ENCODE data around the gene PPP2R2C.

PPP2R2C gene

DNA sequence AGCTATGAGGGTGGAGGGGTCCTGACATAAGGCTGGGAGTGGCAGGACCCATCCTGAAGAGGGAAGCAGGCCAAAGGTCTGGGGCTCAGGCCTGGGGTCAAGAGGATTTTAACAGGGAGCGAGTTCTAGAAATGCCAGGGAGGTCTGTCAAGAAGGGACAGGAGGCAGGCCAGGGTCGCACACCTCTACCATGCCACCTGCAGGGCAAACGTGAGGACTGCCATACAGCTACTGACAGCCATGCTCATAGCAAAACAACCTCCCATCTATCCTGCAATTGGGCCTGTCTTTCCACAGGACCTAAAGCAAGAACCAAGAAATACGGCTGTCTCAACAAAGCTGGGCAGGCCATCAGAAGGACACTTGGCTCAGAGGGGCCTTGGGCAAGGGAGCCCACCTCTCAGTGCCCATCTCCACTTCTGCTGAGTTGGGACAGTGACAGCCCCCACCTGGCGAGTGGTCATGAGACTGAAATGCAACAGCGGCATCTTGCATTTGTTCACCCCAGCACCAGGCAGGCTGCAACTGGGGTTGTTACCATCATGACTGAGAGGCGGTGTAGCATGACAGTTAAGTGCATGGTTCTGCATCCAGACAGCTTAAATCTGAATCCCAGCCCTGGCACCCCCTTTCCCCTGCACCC lies 110.0 kb downstream of the PPP2R2C start:
- no peak for DNase-seq (ENCODE audit: low read depth)

GRCh38 chr4:6361076-6361784 lies 111.2 kb downstream of the PPP2R2C start:
- DNase-seq (ENCODE audit: low read depth) = no peak

DNA sequence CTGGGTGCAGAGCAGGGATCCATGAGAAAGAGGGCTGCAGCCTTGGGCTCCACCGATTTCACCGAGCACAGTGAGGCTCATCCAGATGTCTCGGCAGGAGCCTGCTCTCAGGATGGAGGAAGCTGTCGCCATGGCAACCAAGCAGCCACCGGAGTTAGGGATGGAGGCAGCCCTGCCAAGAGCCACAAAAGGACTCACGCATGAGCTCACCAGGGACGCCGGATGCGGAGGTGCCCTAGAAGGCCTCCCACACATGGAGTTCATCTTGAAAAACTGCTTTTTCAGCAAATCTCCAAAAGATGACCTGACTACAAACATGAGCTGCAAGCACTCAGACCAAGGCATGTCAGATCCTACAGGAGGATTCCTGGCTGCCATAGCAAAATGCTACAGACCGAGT lies 112.0 kb downstream of the PPP2R2C start:
- DNase-seq (ENCODE audit: low read depth) = no peak

- no peak for DNase-seq (ENCODE audit: low read depth)
Measured at GRCh38 chr4:6359536-6360308, 112.7 kb downstream of the PPP2R2C start.

- DNase-seq (ENCODE audit: low read depth) = no peak
Measured at GRCh38 chr4:6357476-6357875, 114.9 kb downstream of the PPP2R2C start.

DNA sequence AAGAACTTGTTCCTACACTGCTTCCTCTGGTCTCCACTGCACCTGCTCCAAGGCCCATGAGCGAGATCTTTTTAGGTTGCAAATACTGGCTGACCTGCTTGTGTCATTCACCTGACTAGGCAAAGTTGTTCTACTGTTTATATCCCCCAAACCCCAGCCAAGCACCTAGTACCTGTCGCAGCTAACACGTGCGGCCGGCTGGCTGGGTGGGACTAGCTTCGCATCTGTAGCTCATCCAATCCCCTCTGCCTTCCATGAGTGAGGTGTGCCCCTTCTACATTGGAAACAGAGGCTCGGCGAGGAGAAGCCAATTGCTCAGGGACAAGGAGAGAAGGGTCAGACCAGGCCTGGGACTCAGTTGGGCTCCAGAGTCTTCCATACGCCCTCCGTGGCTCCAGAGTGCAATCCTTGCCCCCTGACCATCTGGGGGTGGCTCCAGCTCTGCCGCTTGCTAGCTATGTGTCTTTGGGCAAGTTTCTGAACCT lies 116.3 kb downstream of the PPP2R2C start:
- DNase-seq (ENCODE audit: low read depth) = no peak

DNA sequence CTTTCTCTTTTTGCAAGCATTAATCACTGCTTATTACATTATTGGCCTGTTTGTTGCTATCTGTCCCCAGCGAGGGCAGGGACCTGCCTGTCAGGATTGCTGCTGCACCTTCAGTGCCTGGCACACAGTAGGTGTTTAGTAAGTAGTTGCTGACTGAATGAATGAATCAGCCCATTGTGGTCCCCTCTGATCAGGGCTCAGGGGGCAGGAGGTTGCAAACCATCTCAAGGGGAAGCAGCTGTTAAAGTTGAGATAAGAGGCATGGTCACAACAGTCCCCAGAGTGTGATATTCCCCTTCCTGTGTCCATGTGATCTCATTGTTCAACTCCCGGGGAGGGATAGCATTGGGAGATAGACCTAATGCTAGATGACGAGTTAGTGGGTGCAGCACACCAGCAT lies 117.4 kb downstream of the PPP2R2C start:
- DNase-seq (ENCODE audit: low read depth) = no peak

GRCh38 chr4:6354626-6355025 lies 117.8 kb downstream of the PPP2R2C start:
- DNase-seq (ENCODE audit: low read depth) = no peak

- DNase-seq (ENCODE audit: low read depth) = no peak
Measured at GRCh38 chr4:6354119-6354518, 118.3 kb downstream of the PPP2R2C start.

- no peak for DNase-seq (ENCODE audit: low read depth)
Measured at GRCh38 chr4:6352031-6352692, 120.3 kb downstream of the PPP2R2C start.

DNA sequence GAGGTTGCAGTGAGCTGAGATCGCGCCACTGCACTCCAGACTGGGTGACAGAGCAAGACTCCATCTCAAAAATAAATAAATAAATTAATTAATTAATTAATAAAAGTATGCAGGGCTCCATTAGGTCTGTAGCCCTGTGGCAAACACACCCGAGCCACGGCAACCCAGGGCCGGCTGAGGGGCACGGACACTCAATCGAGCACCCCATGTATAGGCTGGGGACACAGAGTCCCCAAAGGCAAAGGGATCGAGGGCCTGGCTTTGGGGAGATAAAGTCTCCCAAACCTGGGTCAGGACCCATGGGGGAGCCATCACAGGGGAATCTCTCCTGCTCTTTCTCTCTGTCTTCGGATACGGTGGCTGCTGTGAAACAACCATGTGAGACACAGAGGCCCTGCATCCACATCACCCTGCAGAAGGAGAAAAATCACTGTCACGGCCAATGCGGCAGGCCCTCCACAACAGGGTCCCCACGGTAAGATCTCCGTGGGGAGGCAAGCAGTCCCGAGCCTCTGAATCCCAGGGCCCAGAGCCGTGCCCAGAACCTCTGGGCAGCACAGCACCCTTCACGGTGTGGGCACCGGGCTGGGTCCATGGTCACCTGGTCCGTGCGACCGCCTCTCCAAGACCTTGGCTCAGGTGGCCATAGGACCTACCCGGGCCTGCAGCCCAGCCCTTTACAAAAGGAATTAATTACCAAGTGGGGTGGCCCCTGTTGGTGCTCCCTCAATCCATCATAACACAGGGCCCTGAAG lies 121.0 kb downstream of the PPP2R2C start:
- DNase-seq (ENCODE audit: low read depth) = no peak

- DNase-seq (ENCODE audit: low read depth) = no peak
Measured at GRCh38 chr4:6350646-6351045, 121.8 kb downstream of the PPP2R2C start.

DNA sequence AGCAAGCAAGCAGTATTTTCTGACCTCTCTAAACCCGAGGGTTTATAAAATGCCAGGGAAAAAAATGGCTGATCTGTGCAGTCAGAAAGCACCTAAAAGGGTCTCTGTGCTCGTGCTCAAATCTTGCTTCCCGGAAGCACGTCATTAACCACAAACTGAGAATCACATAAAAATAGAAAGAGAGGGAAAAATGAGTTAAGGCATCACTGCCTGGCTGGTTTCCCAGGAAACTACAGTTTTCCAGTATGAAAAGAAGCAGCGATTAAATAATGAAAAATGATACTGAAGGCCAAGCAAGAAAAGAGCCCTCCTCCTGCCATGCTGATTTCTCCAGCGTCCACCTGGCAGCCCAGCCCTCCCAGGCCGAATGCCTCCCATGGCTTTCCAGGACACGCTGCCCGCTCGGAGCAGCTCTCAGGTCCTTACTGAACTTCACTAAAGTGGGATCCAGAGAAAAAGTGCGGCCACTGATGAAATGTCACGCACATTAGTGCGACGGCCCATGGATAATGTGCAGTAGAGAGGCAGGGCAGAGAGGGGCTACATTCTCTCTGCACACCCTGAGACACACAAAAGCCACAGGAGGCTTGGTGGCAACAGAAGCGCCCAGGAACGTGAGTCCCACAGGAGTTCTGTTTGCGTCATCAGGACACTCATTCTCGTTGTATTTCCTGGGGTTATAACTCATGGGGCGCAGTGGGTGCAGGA lies 122.4 kb downstream of the PPP2R2C start:
- no peak for DNase-seq (ENCODE audit: low read depth)

DNA sequence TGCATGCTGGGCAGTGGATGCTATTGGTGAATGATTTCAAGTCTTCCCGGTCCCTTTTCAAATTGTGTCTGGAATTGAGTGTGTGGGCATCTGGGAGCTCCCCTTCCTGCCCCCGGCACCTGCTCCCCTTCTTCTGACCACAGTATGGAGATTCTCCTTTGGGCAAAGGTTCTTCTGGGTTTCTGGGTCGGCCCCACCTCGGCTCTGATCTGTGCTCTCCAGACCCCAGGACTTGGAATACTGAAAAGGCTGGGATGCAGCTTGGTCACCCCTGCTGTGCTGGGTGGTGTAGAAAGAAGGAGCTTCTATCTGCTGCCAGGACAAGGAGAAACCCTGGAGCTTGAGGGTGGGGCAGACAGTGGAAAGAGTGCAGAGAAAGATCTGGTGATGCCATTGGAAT lies 124.0 kb downstream of the PPP2R2C start:
- no peak for DNase-seq (ENCODE audit: low read depth)

DNA sequence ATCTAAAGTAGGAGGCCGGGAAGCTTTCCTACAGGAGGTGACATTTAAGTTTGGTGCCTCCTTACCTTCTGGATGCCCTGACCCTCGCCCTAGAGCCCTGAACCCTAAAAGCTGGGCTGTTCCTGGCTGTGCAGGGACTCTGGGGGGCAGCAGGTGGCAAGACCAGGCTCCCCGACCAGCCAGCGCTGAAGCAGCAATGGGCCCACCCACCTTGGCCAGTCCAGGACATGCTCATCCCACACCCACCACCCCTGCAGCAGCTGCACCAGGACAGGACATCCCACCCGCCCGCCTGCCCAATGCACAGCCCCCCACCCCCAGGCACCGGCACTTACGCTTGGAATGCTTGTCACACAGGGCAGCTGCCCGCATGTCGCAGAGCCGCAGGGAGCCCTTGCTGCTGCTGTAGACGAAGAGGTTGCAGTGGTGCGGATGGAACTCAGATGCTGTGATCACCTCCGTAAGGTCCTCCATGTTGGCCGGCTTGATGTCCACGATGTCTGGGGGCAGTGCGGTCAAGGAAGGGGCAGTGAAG lies 124.8 kb downstream of the PPP2R2C start:
- no peak for DNase-seq (ENCODE audit: low read depth)

- no peak for DNase-seq (ENCODE audit: low read depth)
Measured at GRCh38 chr4:6346373-6347110, 125.9 kb downstream of the PPP2R2C start.

DNA sequence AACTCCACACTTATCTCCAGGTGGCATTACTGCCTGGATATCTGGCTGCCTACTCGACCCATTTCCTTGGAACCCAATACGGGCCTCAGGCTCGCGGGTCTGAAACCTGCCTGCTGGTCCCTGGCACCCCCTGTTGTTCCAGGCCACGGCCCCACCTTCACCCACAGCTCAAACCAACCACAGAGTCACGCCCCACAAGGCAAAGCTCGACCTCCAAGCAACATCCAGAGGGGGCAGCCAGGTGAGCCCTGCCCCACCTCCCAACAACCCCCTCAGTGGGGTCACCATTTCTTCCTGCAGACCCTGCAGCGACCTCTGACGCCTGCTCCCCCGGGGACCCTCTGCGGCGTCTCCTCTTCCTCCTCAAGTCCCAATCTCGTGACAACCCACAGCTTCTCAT lies 126.5 kb downstream of the PPP2R2C start:
- no peak for DNase-seq (ENCODE audit: low read depth)

GRCh38 chr4:6345096-6345830 lies 127.2 kb downstream of the PPP2R2C start:
- no peak for DNase-seq (ENCODE audit: low read depth)

GRCh38 chr4:6343939-6344408 lies 128.4 kb downstream of the PPP2R2C start:
- DNase-seq (ENCODE audit: low read depth) = peak; percentile 34

Measured in GM04504 (cell line).